NCI-H510A (cell line): Measurements from ENCODE around the gene NCOA7.

Source experiments
- DNase-seq: peaks from one replicate; lab custom pipeline; 2025; lab: John Stamatoyannopoulos, UW

Gene NCOA7

GRCh38 chr6:125815080-125815910 is 24.5 kb downstream of the NCOA7 start:
- no peak for DNase-seq

- no peak for DNase-seq
Observed at GRCh38 chr6:125816828-125817280, 26.1 kb downstream of the NCOA7 start.

GRCh38 chr6:125818225-125818657 is 27.5 kb downstream of the NCOA7 start:
- DNase-seq = no peak

- no peak for DNase-seq
Observed at GRCh38 chr6:125818772-125819260, 28.1 kb downstream of the NCOA7 start.

GRCh38 chr6:125819535-125820326 is 29.0 kb downstream of the NCOA7 start:
- no peak for DNase-seq

GRCh38 chr6:125821825-125822281 is 31.1 kb downstream of the NCOA7 start:
- no peak for DNase-seq

GRCh38 chr6:125823180-125823579 is 32.4 kb downstream of the NCOA7 start:
- DNase-seq = no peak

GRCh38 chr6:125824946-125825771 is 34.4 kb downstream of the NCOA7 start:
- no peak for DNase-seq

GRCh38 chr6:125826695-125827463 is 36.1 kb downstream of the NCOA7 start:
- DNase-seq = no peak

GRCh38 chr6:125827788-125828320 is 37.1 kb downstream of the NCOA7 start:
- DNase-seq = no peak

GRCh38 chr6:125828476-125829039 is 37.8 kb downstream of the NCOA7 start:
- DNase-seq = no peak

GRCh38 chr6:125829433-125829832 is 38.7 kb downstream of the NCOA7 start:
- DNase-seq = no peak

- no peak for DNase-seq
Observed at GRCh38 chr6:125831659-125832058, 40.9 kb downstream of the NCOA7 start.

- no peak for DNase-seq
Observed at GRCh38 chr6:125832391-125833117, 41.8 kb downstream of the NCOA7 start.

- no peak for DNase-seq
Observed at GRCh38 chr6:125834348-125834747, 43.6 kb downstream of the NCOA7 start.

- no peak for DNase-seq
Observed at GRCh38 chr6:125835221-125835744, 44.5 kb downstream of the NCOA7 start.

GRCh38 chr6:125836466-125836865 is 45.7 kb downstream of the NCOA7 start:
- DNase-seq = no peak

GRCh38 chr6:125839471-125839870 is 48.7 kb downstream of the NCOA7 start:
- DNase-seq = no peak

GRCh38 chr6:125839879-125840278 is 49.1 kb downstream of the NCOA7 start:
- DNase-seq = no peak
